GM12873 (cell line): ENCODE results near the gene ANKRD12.

Source experiments
- TF ChIP-seq, protein P1 (sequence below): IDR thresholded peaks from 2 replicates; pipeline ENCODE4 v1.5.1; 2012; ENCODE audit warnings: low read depth, mild to moderate bottlenecking, moderate library complexity, low read length, control low read depth; ENCODE audit not compliant: insufficient read depth; ENCODE audit errors: missing control alignments

The ANKRD12 gene

DNA sequence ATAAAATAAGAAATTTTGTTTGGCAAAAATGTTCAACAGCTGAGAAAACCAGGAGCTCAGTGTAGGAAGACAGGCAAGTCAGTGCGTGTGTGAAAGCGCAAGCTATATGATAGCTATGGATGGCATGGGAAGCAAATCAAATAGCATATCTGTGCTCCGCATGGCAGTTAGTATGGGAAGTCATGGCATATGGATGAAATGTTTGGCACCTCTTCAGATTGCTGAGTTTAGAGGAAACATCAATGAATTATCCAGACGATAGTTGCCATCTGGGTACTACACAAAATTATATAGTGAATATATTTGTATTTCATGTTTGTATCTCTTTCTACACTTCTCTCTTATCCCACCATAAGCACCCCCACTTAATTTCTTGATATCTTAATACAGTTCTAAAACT lies 112.1 kb downstream of the ANKRD12 start:
- TF ChIP-seq, protein P1, sequence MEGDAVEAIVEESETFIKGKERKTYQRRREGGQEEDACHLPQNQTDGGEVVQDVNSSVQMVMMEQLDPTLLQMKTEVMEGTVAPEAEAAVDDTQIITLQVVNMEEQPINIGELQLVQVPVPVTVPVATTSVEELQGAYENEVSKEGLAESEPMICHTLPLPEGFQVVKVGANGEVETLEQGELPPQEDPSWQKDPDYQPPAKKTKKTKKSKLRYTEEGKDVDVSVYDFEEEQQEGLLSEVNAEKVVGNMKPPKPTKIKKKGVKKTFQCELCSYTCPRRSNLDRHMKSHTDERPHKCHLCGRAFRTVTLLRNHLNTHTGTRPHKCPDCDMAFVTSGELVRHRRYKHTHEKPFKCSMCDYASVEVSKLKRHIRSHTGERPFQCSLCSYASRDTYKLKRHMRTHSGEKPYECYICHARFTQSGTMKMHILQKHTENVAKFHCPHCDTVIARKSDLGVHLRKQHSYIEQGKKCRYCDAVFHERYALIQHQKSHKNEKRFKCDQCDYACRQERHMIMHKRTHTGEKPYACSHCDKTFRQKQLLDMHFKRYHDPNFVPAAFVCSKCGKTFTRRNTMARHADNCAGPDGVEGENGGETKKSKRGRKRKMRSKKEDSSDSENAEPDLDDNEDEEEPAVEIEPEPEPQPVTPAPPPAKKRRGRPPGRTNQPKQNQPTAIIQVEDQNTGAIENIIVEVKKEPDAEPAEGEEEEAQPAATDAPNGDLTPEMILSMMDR = no peak

DNA sequence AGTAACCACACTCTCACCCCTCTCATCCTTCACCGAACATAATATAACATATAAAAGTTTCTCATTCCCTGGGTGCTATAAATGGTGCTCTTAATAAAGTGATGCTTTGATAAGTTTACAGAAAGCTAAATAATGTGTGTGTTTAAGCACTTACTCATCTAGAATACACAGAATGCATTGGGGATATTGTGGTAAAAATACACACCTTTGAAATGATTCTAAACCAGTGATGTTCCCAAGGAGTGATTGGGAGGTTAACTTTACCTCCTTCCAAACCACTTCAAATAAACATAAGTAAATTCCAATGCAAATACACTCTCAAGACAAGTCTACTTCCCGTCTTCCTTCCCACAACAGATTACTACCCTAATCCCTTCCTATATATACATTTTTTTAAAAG lies 112.7 kb downstream of the ANKRD12 start:
- TF ChIP-seq, protein P1 = no peak

DNA sequence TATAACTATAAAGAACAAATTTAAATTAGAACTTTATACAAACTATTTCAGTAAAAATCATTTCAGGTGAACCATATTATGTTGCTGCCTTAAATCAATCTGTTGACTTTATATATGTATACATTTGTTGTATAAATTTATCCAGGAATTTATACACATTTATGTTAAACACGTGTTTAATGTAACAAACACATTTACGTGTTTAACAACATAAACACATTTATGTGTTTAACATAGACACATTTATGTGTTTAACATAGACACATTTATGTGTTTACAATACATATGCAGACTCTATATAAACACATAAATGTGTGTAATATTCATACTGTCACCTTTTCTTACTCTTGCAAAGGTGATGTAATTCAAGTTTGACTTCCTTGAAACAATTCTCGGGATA lies 122.6 kb downstream of the ANKRD12 start:
- TF ChIP-seq, protein P1 = no peak

DNA sequence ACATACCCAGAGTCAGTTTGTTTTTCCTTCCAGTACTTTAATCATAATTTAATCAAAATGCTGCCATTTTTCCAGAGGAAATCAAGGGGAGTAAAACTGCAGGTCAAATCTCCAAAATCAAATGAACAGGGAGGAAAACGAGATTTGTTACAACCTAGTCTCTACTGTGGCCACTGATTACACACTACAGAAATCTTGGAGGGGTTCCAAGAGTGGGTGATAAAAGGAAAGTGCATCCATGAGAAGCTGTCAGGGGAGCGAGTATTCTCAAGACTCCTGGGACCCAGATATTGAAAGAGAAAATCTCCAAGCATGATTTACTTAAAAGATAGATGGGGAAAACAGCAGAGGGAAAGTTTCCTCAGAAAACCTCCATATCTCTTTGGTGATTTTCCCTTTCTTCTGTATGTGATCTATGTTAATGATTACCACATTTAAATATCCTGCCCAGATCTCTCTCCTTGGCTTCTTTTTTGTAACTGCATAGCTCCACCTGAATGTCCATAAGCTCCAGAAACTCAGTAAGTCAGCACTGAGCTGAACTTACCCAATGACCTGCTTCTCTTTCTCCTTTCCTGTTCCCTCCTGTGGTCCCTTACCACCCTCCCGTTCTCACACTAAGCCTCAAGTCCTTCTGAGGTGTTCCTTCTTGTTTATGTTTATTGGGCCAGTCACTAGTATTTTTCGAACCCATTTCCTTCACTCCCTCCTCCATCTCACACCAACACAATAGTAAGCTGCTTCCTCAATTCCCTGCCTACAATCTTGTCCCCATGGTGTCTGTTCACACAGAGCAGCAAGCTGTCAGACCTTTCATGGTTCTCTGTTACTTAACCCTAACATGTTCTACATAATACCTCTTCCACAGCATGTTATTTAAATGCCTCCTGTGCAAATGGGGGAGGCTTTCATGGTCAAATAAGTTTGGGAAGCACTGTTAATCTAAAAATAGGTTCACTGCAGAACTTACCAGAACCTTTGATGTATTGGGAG lies 124.1 kb downstream of the ANKRD12 start:
- TF ChIP-seq, protein P1 = no peak

DNA sequence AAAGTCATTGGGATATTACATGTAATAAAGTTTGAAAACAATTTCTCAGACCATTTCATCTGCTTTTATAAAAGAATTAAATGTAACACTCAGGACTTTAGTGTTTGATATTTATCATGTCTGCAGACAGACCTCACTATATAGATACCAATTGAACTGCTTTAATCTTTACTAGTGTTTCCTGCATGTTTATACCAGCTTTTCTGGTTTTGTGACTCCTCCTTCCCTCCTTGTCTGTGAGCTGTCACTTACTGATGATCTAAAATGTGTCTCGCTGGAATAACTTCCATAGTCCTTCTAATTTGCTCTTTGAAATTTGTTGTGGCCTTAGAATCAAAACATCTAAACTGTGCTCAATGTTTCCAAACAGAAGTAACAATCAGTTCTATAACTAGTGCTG lies 126.7 kb downstream of the ANKRD12 start:
- TF ChIP-seq, protein P1 = no peak

DNA sequence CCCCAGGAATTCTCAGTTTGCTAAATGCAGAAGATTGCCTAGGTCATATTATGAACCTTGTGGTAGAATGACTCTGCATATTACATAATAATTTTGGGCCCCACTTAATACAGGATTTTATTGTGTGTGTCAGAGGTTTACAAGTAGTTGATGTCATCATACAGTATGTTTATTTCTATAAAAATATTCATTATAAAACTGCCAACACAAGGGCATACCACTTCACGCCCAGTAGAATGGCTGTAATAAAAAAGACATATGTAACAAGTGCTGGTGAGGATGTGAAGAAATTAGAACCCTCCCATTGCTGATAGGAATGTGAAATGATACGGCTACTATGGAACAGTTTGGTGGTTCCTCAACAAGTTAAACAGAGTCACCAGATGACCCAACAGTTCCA lies 136.6 kb downstream of the ANKRD12 start:
- TF ChIP-seq, protein P1 = no peak

DNA sequence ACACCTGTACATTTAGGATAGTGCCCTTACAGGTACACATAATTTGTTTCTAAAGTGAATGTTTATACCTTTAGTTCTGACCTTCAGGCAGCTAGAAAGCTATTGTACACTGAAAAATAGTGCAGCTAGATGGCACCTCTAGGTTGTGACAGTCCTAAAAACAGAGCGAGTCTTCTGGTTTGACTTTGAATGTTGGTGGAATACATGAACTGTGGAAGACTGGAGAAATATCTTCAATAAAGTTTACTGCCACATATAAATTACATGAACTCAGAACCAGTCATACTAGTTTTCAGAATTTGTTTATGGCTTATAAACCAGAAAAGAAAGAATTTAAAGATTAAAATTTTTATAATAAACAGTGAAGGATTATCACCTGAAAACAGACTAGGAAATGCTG lies 139.3 kb downstream of the ANKRD12 start:
- TF ChIP-seq, protein P1 = no peak
